ENCODE results near the gene CHMP4A.

CHMP4A gene

GRCh38 chr14:24196071-24197055, 16.9 kb downstream of the CHMP4A start:
- no peak for DNase-seq (ENCODE audit: low read depth in 2 of 2)

GRCh38 chr14:24195186-24196070, 17.9 kb downstream of the CHMP4A start, which contains the start of gene TM9SF1:
Gene TM9SF1, minus strand, starts transcription at chr14:24195441. Its CDS starts 422 bp downstream, at chr14:24195019.
- DNase-seq (ENCODE audit: low read depth in 2 of 2) = peak; percentile 72 to 73

GRCh38 chr14:24194873-24195185, 18.5 kb downstream of the CHMP4A start:
- no peak for DNase-seq (ENCODE audit: low read depth in 2 of 2)

GRCh38 chr14:24194186-24194872, 19.0 kb downstream of the CHMP4A start:
- DNase-seq (ENCODE audit: low read depth in 2 of 2) = no peak

- no peak for DNase-seq (ENCODE audit: low read depth in 2 of 2)
Measured at GRCh38 chr14:24192933-24193332, 20.4 kb downstream of the CHMP4A start.

GRCh38 chr14:24190416-24190815, 22.9 kb downstream of the CHMP4A start:
- DNase-seq (ENCODE audit: low read depth in 2 of 2) = no peak

- no peak for DNase-seq (ENCODE audit: low read depth in 2 of 2)
Measured at GRCh38 chr14:24189460-24189859, 23.8 kb downstream of the CHMP4A start.

GRCh38 chr14:24189059-24189375, 24.3 kb downstream of the CHMP4A start:
- DNase-seq (ENCODE audit: low read depth in 2 of 2) = no peak

GRCh38 chr14:24188251-24189058, 24.8 kb downstream of the CHMP4A start, which contains the start of gene IPO4:
Gene IPO4, minus strand, starts transcription at chr14:24188816. Its CDS starts 29 bp downstream, at chr14:24188787.
- peak; percentile 91 to 95 for DNase-seq (ENCODE audit: low read depth in 2 of 2)

- DNase-seq (ENCODE audit: low read depth in 2 of 2) = no peak
Measured at GRCh38 chr14:24187539-24187915, 25.8 kb downstream of the CHMP4A start.

- DNase-seq (ENCODE audit: low read depth in 2 of 2) = no peak
Measured at GRCh38 chr14:24186831-24187538, 26.3 kb downstream of the CHMP4A start.

- DNase-seq (ENCODE audit: low read depth in 2 of 2) = no peak
Measured at GRCh38 chr14:24185741-24186140, 27.5 kb downstream of the CHMP4A start.

- DNase-seq (ENCODE audit: low read depth in 2 of 2) = no peak
Measured at GRCh38 chr14:24185026-24185425, 28.3 kb downstream of the CHMP4A start.

GRCh38 chr14:24184104-24184970, 29.0 kb downstream of the CHMP4A start:
- DNase-seq (ENCODE audit: low read depth in 2 of 2) = no peak

GRCh38 chr14:24183014-24183481, 30.2 kb downstream of the CHMP4A start:
- DNase-seq (ENCODE audit: low read depth in 2 of 2) = no peak

- DNase-seq (ENCODE audit: low read depth in 2 of 2) = no peak
Measured at GRCh38 chr14:24182110-24182882, 31.0 kb downstream of the CHMP4A start.

GRCh38 chr14:24181371-24182077, 31.8 kb downstream of the CHMP4A start:
- DNase-seq (ENCODE audit: low read depth in 2 of 2) = no peak
